ENCODE measurements around the gene TXNDC17.

DNA sequence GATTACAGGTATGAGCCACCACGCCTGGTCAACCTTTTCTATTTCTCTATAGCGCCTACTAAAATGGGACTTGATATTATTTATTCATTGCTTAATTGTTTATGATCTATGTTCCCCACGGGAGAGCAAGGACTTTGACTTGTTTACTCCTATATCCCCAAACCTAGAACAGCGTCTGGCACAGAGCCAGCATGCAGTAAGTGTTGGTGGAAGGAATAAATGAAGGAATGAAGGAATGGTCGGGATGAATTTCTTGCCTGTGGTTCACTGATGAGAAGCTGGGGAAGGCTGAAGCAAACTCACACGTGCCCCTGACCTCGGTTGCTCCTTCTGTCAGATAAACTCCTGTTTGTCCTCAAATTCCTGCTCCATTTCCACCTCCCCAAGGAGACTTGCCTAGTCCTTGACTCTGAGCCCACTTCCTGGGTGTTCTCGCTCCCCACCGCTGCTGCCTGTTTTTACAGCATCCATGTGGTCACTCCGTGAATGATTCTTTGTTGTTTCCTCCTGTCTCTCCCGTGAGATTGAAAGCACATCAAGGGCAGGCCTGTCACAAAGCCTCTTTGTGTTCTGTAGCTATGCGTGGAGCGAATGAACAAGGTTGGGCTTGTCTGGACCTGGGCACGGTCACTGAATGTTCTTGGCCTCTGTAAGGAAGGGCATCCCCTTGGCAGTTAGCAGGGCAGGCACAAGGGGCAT lies 28.0 kb downstream of the TXNDC17 start:
- TF ChIP-seq SKI (IDR thresholded peaks at IDR 0.05; ENCODE audit: partially characterized antibody) (no peak), SMARCC2 (IDR thresholded peaks at IDR 0.05) (no peak), POLR2AphosphoS5 (IDR thresholded peaks at IDR 0.05; ENCODE audit: low read depth, low read length) (no peak), MAFG (CRISPR knock-in tag; IDR thresholded peaks at IDR 0.05) (no peak), CEBPB (IDR thresholded peaks at IDR 0.05; ENCODE audit: borderline replicate concordance, low read depth, low read length) (no peak), TBL1XR1 (IDR thresholded peaks at IDR 0.05; ENCODE audit: borderline replicate concordance, low read length, partially characterized antibody) (no peak), GABPB1 (CRISPR knock-in tag; IDR thresholded peaks at IDR 0.05) (no peak), CTCF (CRISPR knock-in tag; IDR thresholded peaks at IDR 0.05) (peak; percentile 11; the same call in 1 of the 2 replicates), ZBTB33 (CRISPR knock-in tag; IDR thresholded peaks at IDR 0.05) (peak; percentile 47; the same call in 1 of the 2 replicates), SNRNP70 (IDR thresholded peaks at IDR 0.05; ENCODE audit: low read depth, low read length) (no peak), KAT2B (IDR thresholded peaks at IDR 0.05; ENCODE audit: borderline replicate concordance, low read depth, low read length) (no peak), ZFP36 (IDR thresholded peaks at IDR 0.05; ENCODE audit: borderline replicate concordance, low read depth, low read length, partially characterized antibody) (no peak), ELF4 (CRISPR knock-in tag; IDR thresholded peaks at IDR 0.05; ENCODE audit: borderline replicate concordance) (no peak)

All from HepG2 (cell line).